PFSK-1 (cell line): Measurements from ENCODE around the gene TMEM200B.

ENCODE experiments used
- FOXP2 ChIP-seq: optimal IDR thresholded peaks from 2 replicates; pipeline ENCODE3; 2011; ENCODE audit warnings: borderline replicate concordance, control low read depth, inconsistent platforms; ENCODE audit not compliant: insufficient read depth; ENCODE audit errors: extremely low read length, extremely low read depth
- POLR2AphosphoS5 ChIP-seq: IDR thresholded peaks from 2 replicates; pipeline ENCODE4 v1.6.1; 2012; ENCODE audit warnings: low read depth, mild to moderate bottlenecking, control low read depth, low read length, moderate library complexity
- SIN3A ChIP-seq: IDR thresholded peaks from 2 replicates; pipeline ENCODE4 v1.6.1; 2012; ENCODE audit warnings: mild to moderate bottlenecking, low read length, moderate library complexity, borderline replicate concordance; ENCODE audit not compliant: insufficient read depth
- TAF1 ChIP-seq: IDR thresholded peaks from 2 replicates; pipeline ENCODE4 v1.6.1; 2012; ENCODE audit warnings: low read length, control low read depth, borderline replicate concordance; ENCODE audit not compliant: insufficient read depth
- TF ChIP-seq, protein P1 (sequence below), 2 experiments: IDR thresholded peaks; 2 replicates each; pipeline versions ENCODE4 v1.6.1 to v1.8.0; 2011 to 2012; ENCODE audit warnings: low read depth in 2 of 2, low read length in 2 of 2, control low read depth in 1 of 2, inconsistent platforms in 1 of 2, mild to moderate bottlenecking in 1 of 2, moderate library complexity in 1 of 2; ENCODE audit not compliant: insufficient read depth in 1 of 2

The TMEM200B gene

GRCh38 chr1:29167904-29168303 is 44.2 kb upstream of the TMEM200B start:
- TF ChIP-seq, protein P1, sequence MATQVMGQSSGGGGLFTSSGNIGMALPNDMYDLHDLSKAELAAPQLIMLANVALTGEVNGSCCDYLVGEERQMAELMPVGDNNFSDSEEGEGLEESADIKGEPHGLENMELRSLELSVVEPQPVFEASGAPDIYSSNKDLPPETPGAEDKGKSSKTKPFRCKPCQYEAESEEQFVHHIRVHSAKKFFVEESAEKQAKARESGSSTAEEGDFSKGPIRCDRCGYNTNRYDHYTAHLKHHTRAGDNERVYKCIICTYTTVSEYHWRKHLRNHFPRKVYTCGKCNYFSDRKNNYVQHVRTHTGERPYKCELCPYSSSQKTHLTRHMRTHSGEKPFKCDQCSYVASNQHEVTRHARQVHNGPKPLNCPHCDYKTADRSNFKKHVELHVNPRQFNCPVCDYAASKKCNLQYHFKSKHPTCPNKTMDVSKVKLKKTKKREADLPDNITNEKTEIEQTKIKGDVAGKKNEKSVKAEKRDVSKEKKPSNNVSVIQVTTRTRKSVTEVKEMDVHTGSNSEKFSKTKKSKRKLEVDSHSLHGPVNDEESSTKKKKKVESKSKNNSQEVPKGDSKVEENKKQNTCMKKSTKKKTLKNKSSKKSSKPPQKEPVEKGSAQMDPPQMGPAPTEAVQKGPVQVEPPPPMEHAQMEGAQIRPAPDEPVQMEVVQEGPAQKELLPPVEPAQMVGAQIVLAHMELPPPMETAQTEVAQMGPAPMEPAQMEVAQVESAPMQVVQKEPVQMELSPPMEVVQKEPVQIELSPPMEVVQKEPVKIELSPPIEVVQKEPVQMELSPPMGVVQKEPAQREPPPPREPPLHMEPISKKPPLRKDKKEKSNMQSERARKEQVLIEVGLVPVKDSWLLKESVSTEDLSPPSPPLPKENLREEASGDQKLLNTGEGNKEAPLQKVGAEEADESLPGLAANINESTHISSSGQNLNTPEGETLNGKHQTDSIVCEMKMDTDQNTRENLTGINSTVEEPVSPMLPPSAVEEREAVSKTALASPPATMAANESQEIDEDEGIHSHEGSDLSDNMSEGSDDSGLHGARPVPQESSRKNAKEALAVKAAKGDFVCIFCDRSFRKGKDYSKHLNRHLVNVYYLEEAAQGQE (IDR thresholded peaks at IDR 0.05; ENCODE audit: insufficient read depth in 1 of 2, low read depth in 2 of 2, low read length in 2 of 2), result no peak
- TF ChIP-seq POLR2AphosphoS5, result no peak
- no peak for TF ChIP-seq FOXP2
- TF ChIP-seq SIN3A, result no peak
- no peak for TF ChIP-seq TAF1

DNA sequence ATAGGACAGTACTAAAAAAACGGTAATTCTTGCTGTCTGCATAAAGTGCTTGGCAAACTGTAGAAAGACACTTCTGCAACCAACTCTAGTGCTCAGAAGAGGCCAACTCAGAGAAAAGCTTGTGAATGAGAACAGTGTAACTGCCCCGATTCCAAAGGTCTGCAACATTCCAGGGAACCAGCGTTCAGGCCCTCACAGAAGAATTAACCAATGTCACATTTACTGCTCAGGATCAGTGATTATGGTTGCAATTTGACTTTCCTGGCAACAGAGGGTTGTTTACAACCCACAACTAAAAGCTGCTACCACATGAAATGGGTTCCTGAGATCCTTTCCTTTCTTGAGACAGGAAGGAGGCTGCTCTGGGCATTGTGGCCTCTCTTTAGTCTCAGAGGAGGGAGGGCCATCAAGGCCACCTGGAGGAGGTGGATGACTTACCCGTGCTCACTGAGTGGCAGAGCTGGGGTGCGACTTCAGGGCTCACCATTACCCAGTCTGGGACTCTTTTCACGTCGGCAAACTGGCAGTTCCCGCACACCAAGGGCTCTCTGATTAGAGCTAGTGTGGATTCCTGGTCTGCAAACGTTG is 42.7 kb upstream of the TMEM200B start:
- TF ChIP-seq, protein P1 (IDR thresholded peaks at IDR 0.05; ENCODE audit: insufficient read depth in 1 of 2, low read depth in 2 of 2, low read length in 2 of 2), result no peak
- TF ChIP-seq FOXP2 (no peak), SIN3A (no peak), TAF1 (no peak), POLR2AphosphoS5 (no peak)

DNA sequence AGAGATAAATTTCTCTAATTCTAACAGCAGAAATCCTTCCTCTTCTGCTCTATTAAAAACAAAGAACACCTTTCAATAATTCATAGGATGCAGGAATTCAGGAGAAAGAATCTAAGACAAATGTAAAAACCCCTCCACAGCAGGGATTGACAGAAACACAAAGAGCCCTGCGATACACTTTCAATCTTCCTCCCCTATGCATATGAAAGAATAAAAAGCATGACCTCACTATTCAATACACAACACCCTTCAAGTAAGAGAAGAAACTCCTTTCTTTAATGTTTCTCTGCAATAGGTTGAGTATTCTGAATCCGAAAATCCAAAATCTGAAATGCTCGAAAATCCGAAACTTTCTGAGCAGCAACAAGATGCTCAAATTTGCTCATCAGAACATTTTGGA is 40.9 kb upstream of the TMEM200B start:
- TF ChIP-seq FOXP2 (no peak), SIN3A (no peak), POLR2AphosphoS5 (no peak), TAF1 (no peak)
- TF ChIP-seq, protein P1 (IDR thresholded peaks at IDR 0.05; ENCODE audit: insufficient read depth in 1 of 2, low read depth in 2 of 2, low read length in 2 of 2), result no peak

DNA sequence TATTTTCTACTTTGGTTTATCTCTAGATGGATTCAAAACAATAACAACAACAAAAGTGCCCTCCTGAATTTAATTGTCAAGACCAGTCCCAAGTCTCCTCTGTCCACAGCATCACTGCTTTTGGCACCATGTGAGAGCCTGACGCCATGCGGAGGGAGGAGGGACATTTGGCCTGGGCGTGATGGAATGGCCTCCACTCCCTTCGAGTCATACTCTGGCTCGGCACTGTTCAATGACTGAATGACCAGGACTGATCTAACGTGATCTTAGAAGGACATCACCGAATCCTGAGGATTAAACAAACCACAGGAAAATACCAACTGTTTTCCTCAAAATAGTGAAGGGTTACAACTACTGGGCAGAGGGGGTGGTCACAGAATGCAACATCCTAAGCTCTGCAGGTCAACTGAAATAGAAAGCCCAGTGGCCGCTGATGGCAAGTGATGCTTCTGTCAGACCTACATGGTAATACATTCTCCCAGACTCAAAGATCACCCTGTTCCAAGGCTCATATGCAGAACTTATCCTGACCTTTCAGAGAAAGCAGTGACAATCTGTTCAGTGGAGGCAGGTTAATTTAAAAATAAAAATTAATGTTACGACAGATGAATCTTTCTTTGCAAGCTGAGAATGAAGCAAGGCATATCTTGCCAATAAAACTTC is 38.9 kb upstream of the TMEM200B start:
- TF ChIP-seq, protein P1 (IDR thresholded peaks at IDR 0.05; ENCODE audit: insufficient read depth in 1 of 2, low read depth in 2 of 2, low read length in 2 of 2), result no peak
- TF ChIP-seq TAF1 (no peak), POLR2AphosphoS5 (no peak), FOXP2 (no peak), SIN3A (no peak)
